GM18499 (cell line): ENCODE measurements around the gene INSR.

Experiments
- ATAC-seq: cut with Tn5 transposase; IDR thresholded peaks from one replicate; pipeline ENCODE4 v1.9.1; 2021; ENCODE audit warnings: moderate number of reproducible peaks; ENCODE audit not compliant: insufficient read depth, unreplicated experiment

Gene INSR

GRCh38 chr19:7063764-7064418, 230.3 kb downstream of the INSR start:
- ATAC-seq: no peak

- no peak for ATAC-seq
These were observed 230.9 kb downstream of the INSR start for GRCh38 chr19:7063339-7063738.
